Measurements from ENCODE around the gene FAM78A.

FAM78A gene

DNA sequence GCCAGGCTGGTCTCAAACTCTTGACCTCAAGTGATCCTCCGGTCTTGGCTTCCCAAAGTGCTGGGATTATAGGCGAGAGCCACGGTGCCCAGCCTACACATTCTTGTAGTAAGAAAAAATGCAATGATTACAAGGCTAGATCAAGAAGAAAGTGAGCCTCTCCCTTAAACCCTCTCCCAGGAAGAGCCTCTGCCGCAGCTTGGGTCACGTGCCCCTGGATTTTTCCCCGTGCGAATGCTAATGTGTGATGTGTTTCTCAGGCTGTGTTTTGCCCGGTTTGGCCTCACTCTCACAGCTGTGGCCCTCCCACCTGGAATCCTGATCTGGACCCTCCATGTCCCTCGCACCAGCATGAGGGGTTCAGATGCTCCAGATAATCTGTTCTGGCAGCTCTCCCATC is 20.1 kb upstream of the FAM78A start:
- no peak for TF ChIP-seq ZNF274 (IDR thresholded peaks at IDR 0.05; ENCODE audit: low read depth, low read length)
- no peak overlapping the region for H3K4me3 ChIP-seq (ENCODE audit: low read length)

DNA sequence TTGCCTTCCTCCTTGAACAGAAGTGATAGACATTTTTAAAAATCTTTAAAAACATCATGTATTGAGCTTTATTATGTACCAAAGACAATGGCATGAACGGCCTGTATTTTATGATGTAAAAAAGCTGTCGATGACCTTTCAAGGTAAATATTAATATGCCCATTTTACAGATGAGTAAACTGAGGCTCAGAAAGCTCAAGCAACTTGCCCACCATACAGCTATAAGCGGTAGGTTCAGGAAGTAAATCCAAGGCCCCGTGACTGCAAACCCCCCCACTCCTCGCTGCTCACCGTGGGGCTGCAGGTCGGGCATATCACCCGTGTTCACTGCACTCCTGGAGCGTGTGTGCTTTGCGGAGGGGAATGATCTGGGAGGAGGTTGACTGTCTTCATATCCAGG is 16.6 kb upstream of the FAM78A start:
- H3K4me3 ChIP-seq (ENCODE audit: low read length), result no peak overlapping the region
- no peak for TF ChIP-seq ZNF274 (IDR thresholded peaks at IDR 0.05; ENCODE audit: low read depth, low read length)

DNA sequence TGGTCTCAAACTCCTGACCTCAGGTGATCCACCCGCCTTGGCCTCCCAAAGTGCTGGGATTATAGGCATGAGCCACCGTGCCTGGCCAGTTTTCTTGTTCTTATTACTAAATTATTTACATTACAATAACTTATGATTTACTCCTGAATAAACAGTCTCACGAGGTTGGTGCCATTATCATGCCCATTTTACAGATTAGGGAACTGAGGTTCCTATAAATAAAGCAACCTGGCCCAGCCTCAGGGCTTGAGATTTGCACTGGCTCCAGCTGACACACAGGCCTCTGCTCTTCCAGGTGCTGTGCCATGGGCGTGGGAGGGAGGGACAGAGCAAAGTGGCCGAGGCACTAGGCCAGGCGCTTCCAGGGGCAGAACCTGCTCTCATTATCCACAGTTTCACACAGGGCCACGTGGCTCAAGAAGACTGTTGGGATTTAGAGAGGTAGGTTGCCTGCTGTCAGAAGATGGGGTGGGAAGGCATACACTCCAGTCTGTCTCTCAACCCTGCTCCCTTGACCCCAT is 15.5 kb upstream of the FAM78A start:
- no peak for TF ChIP-seq ZNF274 (IDR thresholded peaks at IDR 0.05; ENCODE audit: low read depth, low read length)
- no peak overlapping the region for H3K4me3 ChIP-seq (ENCODE audit: low read length)

DNA sequence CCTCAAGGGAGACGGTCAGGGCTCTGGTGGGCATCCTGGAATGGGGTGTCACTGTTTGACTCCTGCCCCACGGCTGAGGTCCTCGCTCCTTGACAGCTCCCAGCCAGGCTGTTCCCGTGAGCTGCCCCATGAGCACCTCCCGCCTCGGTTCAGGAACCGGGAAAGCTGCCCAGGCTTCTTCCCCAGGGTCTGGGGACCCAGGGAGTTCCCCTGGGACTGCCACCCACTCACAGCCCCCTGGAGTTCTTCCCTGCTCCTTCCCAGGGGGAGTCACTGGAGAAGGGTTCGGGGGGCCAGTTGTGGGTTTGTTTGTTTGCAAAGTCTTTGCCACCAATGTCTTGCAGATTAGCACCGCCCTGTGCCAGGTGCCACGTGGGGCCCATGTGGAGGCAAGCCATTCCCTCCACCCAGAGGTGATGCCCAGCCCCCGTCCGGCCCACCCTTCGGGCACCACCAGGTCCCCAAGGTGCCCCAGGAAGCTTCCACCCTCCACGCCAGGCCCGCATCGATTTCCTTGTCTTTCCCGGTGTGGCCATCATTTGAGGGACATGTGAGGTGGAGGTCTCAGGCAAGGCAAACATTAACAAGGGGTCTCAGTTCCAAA is 14.6 kb upstream of the FAM78A start:
- no peak overlapping the region for H3K4me3 ChIP-seq (ENCODE audit: low read length)
- no peak for TF ChIP-seq ZNF274 (IDR thresholded peaks at IDR 0.05; ENCODE audit: low read depth, low read length)

DNA sequence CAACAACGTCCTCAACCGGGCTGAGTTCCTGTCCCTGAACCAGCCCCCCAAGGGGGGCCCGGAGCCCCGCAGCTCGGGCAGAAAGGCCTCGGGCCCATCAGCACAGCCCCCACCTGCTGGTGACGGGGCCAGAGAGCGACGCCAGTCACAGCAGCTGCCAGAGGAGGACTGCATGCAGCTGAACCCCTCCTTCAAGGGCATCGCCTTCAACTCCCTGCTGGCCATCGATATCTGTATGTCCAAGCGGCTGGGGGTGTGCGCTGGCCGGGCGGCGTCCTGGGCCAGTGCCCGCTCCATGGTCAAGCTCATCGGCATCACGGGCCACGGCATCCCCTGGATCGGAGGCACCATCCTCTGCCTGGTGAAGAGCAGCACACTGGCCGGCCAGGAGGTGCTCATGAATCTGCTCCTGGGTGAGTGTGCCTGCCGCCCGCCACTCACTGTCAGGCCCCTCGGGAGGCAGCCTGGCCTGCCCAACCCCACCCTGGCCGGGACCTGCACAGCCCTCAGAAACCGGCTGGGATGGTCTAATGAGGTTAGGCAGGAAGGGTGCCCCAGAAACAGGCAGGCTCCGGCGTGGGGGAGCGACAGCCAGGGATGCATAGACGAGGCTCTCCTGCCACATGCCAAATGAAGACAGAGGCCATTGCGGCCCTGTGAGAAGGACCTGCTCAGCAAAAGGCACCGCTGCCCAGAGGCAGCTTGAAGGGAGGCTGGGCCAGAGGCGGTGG is 13.9 kb upstream of the FAM78A start:
- H3K4me3 ChIP-seq (ENCODE audit: low read length), result no peak overlapping the region; the same call in 1 of the 2 replicates
- TF ChIP-seq ZNF274 (IDR thresholded peaks at IDR 0.05; ENCODE audit: low read depth, low read length), result no peak

DNA sequence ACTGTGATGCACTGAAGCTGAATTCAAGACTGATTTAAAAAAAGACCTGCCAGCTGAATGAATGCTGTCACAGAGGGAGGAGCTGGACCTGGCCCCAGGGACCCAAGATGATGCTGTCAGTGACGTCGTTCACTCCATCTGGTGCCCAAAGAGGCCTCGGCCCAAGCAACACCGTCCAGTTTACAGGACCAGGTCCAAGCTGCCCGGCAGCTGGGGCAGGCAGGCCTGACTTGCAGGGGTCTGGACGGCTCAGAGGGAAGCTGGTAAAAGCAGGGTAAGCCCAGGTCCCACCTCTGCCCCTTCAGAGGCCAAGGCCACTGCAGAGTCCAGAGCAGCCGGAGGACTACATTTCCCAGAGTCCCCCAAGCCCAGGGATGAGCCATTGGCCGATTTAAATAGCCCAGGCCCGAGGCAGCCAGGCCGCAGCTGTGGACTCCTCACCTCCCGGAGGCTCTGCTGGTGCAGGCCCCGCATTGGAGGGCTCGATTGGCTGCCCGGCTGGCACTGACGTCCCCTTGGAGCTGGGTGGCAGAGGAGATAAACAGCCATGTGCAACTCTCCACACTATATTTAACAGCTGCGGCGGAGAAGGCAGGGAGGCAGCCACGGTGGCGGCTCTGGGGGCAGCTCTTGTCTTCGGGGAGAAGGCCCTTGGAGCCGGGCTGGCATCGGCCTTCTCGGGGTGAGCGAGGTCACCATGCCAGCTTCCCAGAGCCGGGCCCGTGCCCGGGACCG is 13.2 kb upstream of the FAM78A start, which contains the start of gene PLPP7:
Gene PLPP7, plus strand, starts transcription at position 423 of the 735 bp plus-strand sequence. Its CDS starts 275 bp downstream, at position 698.
- no peak for TF ChIP-seq ZNF274 (IDR thresholded peaks at IDR 0.05; ENCODE audit: low read depth, low read length)
- no peak within 1 kb of the TSS; the same call in 1 of the 2 replicates for H3K4me3 ChIP-seq (ENCODE audit: low read length)

DNA sequence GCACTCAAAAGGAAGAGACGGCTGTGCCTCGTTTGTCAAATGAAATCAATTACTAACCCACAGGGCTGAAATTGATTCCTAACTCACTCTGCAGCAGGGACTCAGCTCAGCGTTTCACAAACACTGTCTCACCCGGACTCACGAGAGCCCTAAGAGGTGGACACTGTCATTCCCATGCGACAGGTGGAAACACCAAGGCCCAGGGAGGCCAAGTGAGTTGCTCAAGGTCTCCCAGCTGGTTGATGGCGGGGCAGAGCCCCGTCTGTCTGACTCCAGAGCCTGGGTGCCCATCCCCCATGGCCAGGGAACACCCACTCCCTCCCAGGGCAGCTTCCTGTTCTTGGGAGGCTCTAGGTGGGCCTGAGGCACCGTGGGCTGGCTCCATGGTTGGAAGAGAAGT is 11.9 kb upstream of the FAM78A start:
- TF ChIP-seq ZNF274 (IDR thresholded peaks at IDR 0.05; ENCODE audit: low read depth, low read length), result no peak
- H3K4me3 ChIP-seq (ENCODE audit: low read length), result no peak overlapping the region

DNA sequence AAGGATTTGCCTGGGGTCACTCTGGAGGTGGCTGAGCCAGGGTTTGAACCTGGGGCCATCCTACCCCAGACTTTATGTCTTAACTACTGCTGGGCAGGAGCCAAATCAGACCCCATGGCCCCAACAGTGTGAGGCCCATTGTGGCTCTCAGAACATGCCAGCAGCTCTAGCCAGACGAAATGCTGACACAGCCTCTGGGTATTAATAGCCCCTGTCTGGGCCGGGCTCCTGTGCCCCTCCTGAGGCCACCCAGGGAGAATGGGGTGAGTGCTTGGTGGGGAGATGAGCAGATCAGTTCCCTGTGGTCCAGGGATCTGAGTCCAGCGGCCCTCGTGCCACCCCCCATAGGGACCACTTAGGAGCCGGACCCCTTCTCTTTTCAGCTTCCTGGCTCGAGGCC is 11.0 kb upstream of the FAM78A start:
- no peak for TF ChIP-seq ZNF274 (IDR thresholded peaks at IDR 0.05; ENCODE audit: low read depth, low read length)
- H3K4me3 ChIP-seq (ENCODE audit: low read length), result no peak overlapping the region

DNA sequence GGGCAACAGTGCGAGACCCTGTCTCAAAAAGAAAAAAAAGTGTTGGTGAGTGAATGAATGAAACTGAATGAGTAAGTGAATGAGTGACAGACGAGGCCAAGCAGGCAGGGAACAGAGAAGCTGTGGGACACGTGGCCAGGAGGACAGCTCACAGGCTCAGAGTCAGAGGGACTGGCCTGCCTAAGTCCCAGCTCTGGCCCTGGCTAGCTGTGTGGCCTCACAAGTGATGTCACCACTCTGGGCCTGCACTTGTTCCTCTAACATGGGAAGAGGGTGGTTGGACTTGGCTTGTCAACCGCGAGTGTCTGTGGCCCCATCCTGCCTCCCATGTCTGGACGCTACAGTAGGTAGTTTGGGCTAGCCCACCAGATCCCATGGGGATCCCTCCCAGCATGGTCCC is 8.5 kb upstream of the FAM78A start:
- no peak overlapping the region for H3K4me3 ChIP-seq (ENCODE audit: low read length)
- no peak for TF ChIP-seq ZNF274 (IDR thresholded peaks at IDR 0.05; ENCODE audit: low read depth, low read length)

DNA sequence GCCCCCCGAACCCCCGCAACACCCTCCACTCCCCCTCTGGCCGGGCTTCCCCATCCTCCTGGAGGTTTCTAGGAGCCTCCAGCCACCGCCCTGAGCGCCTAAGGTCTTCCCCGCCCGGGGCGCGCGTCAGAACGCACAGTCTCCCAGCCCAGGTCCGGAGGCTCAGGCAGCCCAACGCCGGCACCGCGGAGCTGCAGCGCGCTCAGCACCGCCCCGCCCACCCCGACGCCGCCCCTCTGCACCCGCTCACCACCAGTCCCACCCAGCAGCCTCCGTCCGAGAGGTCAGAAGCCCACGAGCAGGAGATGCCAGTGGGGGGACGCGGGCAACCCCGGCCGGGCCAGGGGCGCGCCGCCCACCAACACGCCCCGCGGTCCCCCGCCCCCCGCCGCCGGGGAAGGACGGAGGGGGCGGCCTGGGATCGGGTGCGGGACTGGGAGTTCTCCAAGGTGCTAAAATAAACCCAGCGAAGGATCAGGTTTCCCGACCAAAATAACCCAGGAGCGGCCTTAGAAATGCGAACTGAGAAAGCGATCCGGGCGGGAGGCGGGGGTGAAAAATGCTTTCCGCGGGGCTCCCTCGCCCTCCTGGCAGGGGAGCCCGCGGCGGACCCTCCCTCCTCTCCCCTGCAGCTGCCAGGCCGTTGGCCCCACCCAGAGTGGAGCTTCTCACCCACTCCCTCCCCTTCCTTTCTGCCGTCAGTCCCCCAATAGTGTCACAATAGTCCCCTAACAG is 6.5 kb upstream of the FAM78A start:
- H3K4me3 ChIP-seq (ENCODE audit: low read length), result no peak overlapping the region
- no peak for TF ChIP-seq ZNF274 (IDR thresholded peaks at IDR 0.05; ENCODE audit: low read depth, low read length)

DNA sequence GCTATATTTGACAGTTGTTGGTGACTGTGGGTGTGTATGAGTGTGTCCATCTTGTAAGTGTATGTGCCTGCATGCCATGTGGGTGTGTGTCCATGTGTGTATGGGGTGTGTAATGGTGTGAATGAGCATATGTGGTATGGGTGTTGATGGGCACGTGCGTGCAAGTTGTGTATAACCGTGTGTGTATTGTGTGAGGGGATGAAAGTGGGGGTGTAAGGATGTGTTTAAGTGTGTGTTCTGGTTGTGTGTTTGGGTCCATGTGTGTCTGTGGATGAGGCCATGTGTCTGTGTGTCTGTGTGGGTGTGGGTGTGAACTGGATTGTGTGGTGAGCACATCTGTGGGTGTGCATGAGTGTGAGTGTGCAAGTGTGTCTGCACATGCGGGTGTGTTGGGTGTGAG is 5.9 kb upstream of the FAM78A start:
- no peak for TF ChIP-seq ZNF274 (IDR thresholded peaks at IDR 0.05; ENCODE audit: low read depth, low read length)
- H3K4me3 ChIP-seq (ENCODE audit: low read length), result no peak overlapping the region

DNA sequence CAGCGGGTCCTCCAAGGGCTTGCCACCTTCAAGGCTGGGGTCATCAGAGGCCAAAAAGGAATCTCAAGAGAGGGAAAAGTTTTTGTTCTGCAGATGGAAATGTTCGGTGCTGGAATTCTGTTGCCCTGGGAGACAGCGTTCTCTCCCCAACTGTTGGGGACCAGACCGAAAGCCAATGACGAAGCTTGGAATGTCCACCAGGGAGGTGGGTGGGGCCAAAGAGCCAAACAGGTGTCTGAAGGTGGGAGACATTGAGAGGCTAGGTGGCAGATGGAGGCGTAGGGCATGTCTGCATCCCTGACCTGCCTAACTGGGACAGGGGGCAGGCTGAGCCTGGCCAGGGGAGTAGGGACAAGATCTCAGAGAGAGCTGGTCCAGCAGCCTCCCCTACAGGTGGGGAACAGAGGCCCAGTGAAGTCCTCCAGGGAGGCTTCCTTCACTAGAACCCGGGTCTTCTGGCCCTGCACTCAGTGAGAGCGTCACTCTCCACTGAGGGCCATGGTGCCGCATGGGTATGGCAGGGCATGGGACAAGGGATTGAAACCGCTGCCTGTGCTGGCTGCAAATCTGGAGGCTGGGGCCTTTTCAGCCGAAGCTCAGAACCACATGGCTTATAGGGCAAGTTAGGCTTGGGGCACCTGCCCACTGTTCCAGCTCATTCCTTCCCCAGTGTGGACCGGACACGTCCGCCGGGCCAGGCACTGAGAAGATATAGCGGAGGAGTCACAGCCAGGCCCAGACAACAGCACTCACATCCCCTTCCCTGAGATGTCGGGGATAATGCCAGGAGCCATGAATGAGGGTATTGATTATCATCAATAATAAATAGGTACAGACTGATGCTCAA is 5.0 kb upstream of the FAM78A start:
- no peak for TF ChIP-seq ZNF274 (IDR thresholded peaks at IDR 0.05; ENCODE audit: low read depth, low read length)
- H3K4me3 ChIP-seq (ENCODE audit: low read length), result no peak overlapping the region

DNA sequence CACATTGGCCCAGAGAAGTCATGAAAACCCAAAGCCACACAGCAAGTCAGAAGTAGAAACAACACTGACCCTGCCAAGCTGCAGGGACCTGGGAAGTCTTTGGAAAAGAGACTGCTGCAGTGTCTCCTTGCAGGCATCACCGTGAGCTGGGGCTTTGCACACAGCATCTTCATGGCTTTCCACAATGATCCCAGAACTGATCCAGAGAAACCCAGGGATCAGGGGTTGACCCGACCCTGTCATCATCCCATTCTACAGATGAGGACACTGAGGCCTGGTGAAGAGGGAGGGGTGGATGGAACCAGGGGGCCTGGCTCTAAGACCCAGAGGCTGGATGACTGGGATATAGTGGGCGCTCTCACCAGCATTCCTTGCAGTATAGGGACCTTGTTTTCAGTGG is 4.3 kb upstream of the FAM78A start:
- TF ChIP-seq ZNF274 (IDR thresholded peaks at IDR 0.05; ENCODE audit: low read depth, low read length), result no peak

More for the DNA sequence above, 4.3 kb upstream of the FAM78A start:
- no peak overlapping the region for H3K4me3 ChIP-seq (ENCODE audit: low read length)
